GM12878 (cell line): ENCODE measurements around the gene SPTBN1. TPM values are rescaled to one million over a fixed set of nuclear protein-coding genes. Genes with fewer than 3 reads are reported as not detected.

Experiments
- ATAC-seq: fragments of 200-7000 bp; cut with Tn5 transposase; 3 replicates; pipeline ENCODE4 v1.9.1; 2020; ENCODE audit warnings: mild to moderate bottlenecking, moderate library complexity
- BruUV-seq: library from RNA; stranded (reverse); fragments of 400-500 nt; replicated peaks from 2 replicates; lab custom pipeline; 2021; lab: Mats Ljungman, UMichigan
- CTCF ChIA-PET: fragments of 300-600 bp; sonication (Branson Sonifier 250); formaldehyde crosslinking; extraction: SDS; loops from one replicate; lab custom pipeline; 2021; ENCODE audit warnings: inconsistent platforms; lab: Yijun Ruan, JAX
- POLR2A ChIA-PET: fragments of 350-600 bp; formaldehyde crosslinking; extraction: SDS; loops from one replicate; lab custom pipeline; 2021; ENCODE audit warnings: inconsistent platforms; lab: Charles Lee
- RAD21 ChIA-PET: fragments of 300-600 bp; sonication (Branson Sonifier 250); formaldehyde crosslinking; loops from one replicate; lab custom pipeline; 2023; ENCODE audit warnings: antibody characterized with exemption; ENCODE audit not compliant: unreplicated experiment; lab: Charles Lee
- SMC1A ChIA-PET: fragments of 300-600 bp; sonication (Branson Sonifier 250); formaldehyde crosslinking; loops from one replicate; lab custom pipeline; 2023; ENCODE audit not compliant: unreplicated experiment, uncharacterized antibody; lab: Charles Lee
- DNase-seq: peaks from one replicate; pipeline ENCODE4 v3.0.0-alpha.2; 2011; ENCODE audit warnings: low read depth, low spot score
- FAIRE-seq: peaks from 3 replicates; lab custom pipeline; 2011; peaks lifted over from hg19 to GRCh38; lab: Jason Lieb, UNC
- H2AFZ ChIP-seq: 2 replicates; pipeline ENCODE4 v1.6.0; 2011; ENCODE audit warnings: low read depth, low read length, control low read depth; ENCODE audit not compliant: control insufficient read depth
- H3K27ac ChIP-seq: 2 replicates; pipeline ENCODE4 v1.5.1; 2011; ENCODE audit warnings: control low read depth; ENCODE audit not compliant: control insufficient read depth, insufficient read depth
- H3K27me3 ChIP-seq, 2 experiments: replicated peaks in 1 of 2; 2 replicates each; pipeline versions ENCODE4 v1.6.0 to v1.6.1; 2011; ENCODE audit warnings: low read length in 1 of 2; ENCODE audit not compliant: control insufficient read depth in 2 of 2, insufficient read depth in 2 of 2
- H3K36me3 ChIP-seq, 2 experiments: 2 replicates each; pipeline ENCODE4 v1.5.1; 2011; ENCODE audit warnings: low read length in 1 of 2; ENCODE audit not compliant: control insufficient read depth in 2 of 2, insufficient read depth in 2 of 2
- H3K4me1 ChIP-seq: 2 replicates; pipeline ENCODE4 v1.6.1; 2011; ENCODE audit warnings: mild to moderate bottlenecking, low read length, moderate library complexity, mixed read lengths; ENCODE audit not compliant: control insufficient read depth, insufficient read depth
- H3K4me2 ChIP-seq: 2 replicates; pipeline ENCODE4 v1.6.0; 2011; ENCODE audit warnings: control low read depth; ENCODE audit not compliant: control insufficient read depth, insufficient read depth
- H3K4me3 ChIP-seq: fragments of 200-600 bp; sonication (generic); 2 replicates; pipeline ENCODE4 v1.5.1; 2016
- H3K79me2 ChIP-seq: 2 replicates; pipeline ENCODE4 v1.6.0; 2011; ENCODE audit warnings: low read length; ENCODE audit not compliant: control insufficient read depth, insufficient read depth
- H3K9ac ChIP-seq: 2 replicates; pipeline ENCODE4 v1.8.0; 2011; ENCODE audit warnings: low read length, control low read depth, mixed read lengths; ENCODE audit not compliant: control insufficient read depth, insufficient read depth
- H3K9me3 ChIP-seq: replicated peaks from 3 replicates; pipeline ENCODE4 v1.5.1; 2011; ENCODE audit warnings: mild to moderate bottlenecking, low read length; ENCODE audit not compliant: control insufficient read depth, insufficient read depth
- H4K20me1 ChIP-seq: 2 replicates; pipeline ENCODE4 v1.6.0; 2011; ENCODE audit not compliant: control insufficient read depth, insufficient read depth
- CREB1 ChIP-seq: IDR thresholded peaks from 2 replicates; pipeline ENCODE4 v1.6.1; 2012; ENCODE audit warnings: low read depth, mild to moderate bottlenecking, inconsistent platforms
- E2F4 ChIP-seq: IDR thresholded peaks from 2 replicates; pipeline ENCODE4 v1.6.1; 2012; ENCODE audit warnings: low read depth, low read length, improper control_type of control experiment
- EZH2 ChIP-seq: IDR thresholded peaks from 2 replicates; pipeline ENCODE4 v1.6.1; 2012; ENCODE audit warnings: low read depth, mild to moderate bottlenecking, control low read depth, inconsistent platforms, low read length, borderline replicate concordance; ENCODE audit not compliant: control insufficient read depth
- NFYB ChIP-seq: IDR thresholded peaks from 2 replicates; pipeline ENCODE4 v1.6.1; 2011; ENCODE audit warnings: low read depth, mild to moderate bottlenecking, low read length, improper control_type of control experiment, moderate library complexity; ENCODE audit not compliant: insufficient read depth
- RAD21 ChIP-seq: IDR thresholded peaks from 2 replicates; pipeline ENCODE4 v1.6.1; 2011; ENCODE audit warnings: mild to moderate bottlenecking, low read depth, low read length, moderate library complexity; ENCODE audit not compliant: insufficient read depth
- RCOR1 ChIP-seq: conservative IDR thresholded peaks from 2 replicates; pipeline ENCODE4 v1.6.1; 2012; ENCODE audit warnings: low read depth, low read length, improper control_type of control experiment
- SUPT20H ChIP-seq: IDR thresholded peaks from 2 replicates; pipeline ENCODE4 v1.6.1; 2011; ENCODE audit warnings: low read depth, mild to moderate bottlenecking, low read length, moderate library complexity, borderline replicate concordance; ENCODE audit not compliant: control insufficient read depth
- TCF12 ChIP-seq: IDR thresholded peaks from 2 replicates; pipeline ENCODE4 v1.6.1; 2011; ENCODE audit warnings: low read depth, mild to moderate bottlenecking, low read length
- WRNIP1 ChIP-seq: IDR thresholded peaks from 2 replicates; pipeline ENCODE4 v1.6.1; 2011; ENCODE audit warnings: low read depth, low read length, improper control_type of control experiment, borderline replicate concordance
- ZBTB11 ChIP-seq: fragments of 450-650 bp; formaldehyde crosslinking; IDR thresholded peaks from 2 replicates; pipeline ENCODE4 v1.5.0; 2022; ENCODE audit warnings: mild to moderate bottlenecking, missing genetic modification characterization
- ZNF217 ChIP-seq: fragments of 450-650 bp; IDR thresholded peaks from 2 replicates; pipeline ENCODE4 v1.6.1; 2017; ENCODE audit warnings: antibody characterized with exemption, mild to moderate bottlenecking
- WGBS: methylation state at CpG from one replicate; pipeline ENCODE4 v1.1.6; 2016; ENCODE audit warnings: low lambda C conversion rate; ENCODE audit not compliant: insufficient replicate concordance, insufficient coverage; ENCODE audit errors: missing lambda C conversion rate; 5-methylcytosine and 5-hydroxymethylcytosine counted together
- in situ Hi-C: fragments of 300-500 bp; cut with MboI; formaldehyde crosslinking; loops from 9 replicates; pipeline ENCODE4 v1.14.3; 2018; ENCODE audit warnings: mixed read lengths
- intact Hi-C: fragments of 100-400 bp; cut with micrococcal nuclease; formaldehyde crosslinking; loops from one replicate; pipeline ENCODE4 v1.14.2; 2022; ENCODE audit not compliant: unreplicated experiment
- polyA plus RNA-seq, 11 experiments: library from polyadenylated mRNA; depleted of rRNA in 4 of 11; unstranded in 6 of 11; stranded (reverse) in 5 of 11; fragments of >200 nt; fragmentation: Nextera tagmentation in 4 of 11; fragmentation: Illumina TruSeq in 1 of 11; extraction: Ambion mirVana in 4 of 11; extraction: Trizol in 1 of 11; gene quantifications; 1 replicate in 1 of 11; 2 replicates in 10 of 11; pipeline versions ENCODE4 v1.2.1 to v1.2.3, GENCODE V29; 2011 to 2016; ENCODE audit warnings: inconsistent platforms in 2 of 11, missing spikeins in 2 of 11, low read depth in 1 of 11
- total RNA-seq, 4 experiments: library from RNA; depleted of rRNA in 3 of 4; stranded (reverse); fragments of >200 nt in 3 of 4; fragmentation: Illumina TruSeq in 1 of 4; extraction: Trizol in 1 of 4; gene quantifications; 2 replicates each; pipeline versions ENCODE4 v1.2.1 to v1.2.3, GENCODE V29; 2013 to 2021

SPTBN1 gene
- total and polyA plus RNA-seq, 10 of the 15 experiments (the other 5 are each of a cell fraction or from before 2014, with no cell fraction given) = 20.6 to 154 (median 76.7) TPM

GRCh38 chr2:54681416-54681815 is 225.3 kb downstream of the SPTBN1 start:
- no TSS peak for BruUV-seq
- POLR2A ChIA-PET = interaction anchor here (0.9 to 1.1 kb wide), 3 partner anchors 47 to 102 kb away, joined by 3 to 4 read pairs (median 3); no protein-coding TSS in a partner anchor

GRCh38 chr2:54683596-54683995 is 227.5 kb downstream of the SPTBN1 start:
- intact Hi-C loops = no loop called here
- no TSS peak for BruUV-seq
- DNase-seq = no peak
- H2AFZ ChIP-seq = no peak overlapping the region
- no peak overlapping the region for H3K4me3 ChIP-seq
- H3K9ac ChIP-seq = no peak overlapping the region
- no peak for TF ChIP-seq ZNF217
- no peak for TF ChIP-seq NFYB
- no peak for TF ChIP-seq CREB1
- no peak for TF ChIP-seq RCOR1
- TF ChIP-seq TCF12 = no peak
- TF ChIP-seq SUPT20H = no peak
- TF ChIP-seq EZH2 = no peak
- no peak for TF ChIP-seq ZBTB11 (CRISPR knock-in tag)
- TF ChIP-seq WRNIP1 = no peak
- TF ChIP-seq E2F4 = no peak
- TF ChIP-seq, all 136 proteins: peak for 0
- SMC1A ChIA-PET = interaction anchor here (0.7 to 1.4 kb wide), 6 partner anchors 7 to 159 kb away, joined by 3 to 4 read pairs (median 3); no protein-coding TSS in a partner anchor
- Histone ChIP-seq H3K36me3 (no peaks in the 10 kb centered on the region), H3K27ac (no peak overlapping the region), H4K20me1 (no peaks in the 10 kb centered on the region), H3K79me2 (no peaks in the 10 kb centered on the region), H3K4me2 (no peak overlapping the region), H3K27me3 (no peaks in the 10 kb centered on the region; a peak in 1 of 4 replicates), H3K9me3 (peaks cover 4% of the 10 kb centered on the region; the same call in 2 of the 3 replicates), H3K4me1 (peaks cover 20% of the 10 kb centered on the region)
- FAIRE-seq (no peak), ATAC-seq (no peak)
- RAD21 ChIA-PET = interaction anchor here (1.1 to 1.4 kb wide), 2 partner anchors 21 to 121 kb away, joined by 3 to 8 read pairs; no protein-coding TSS in a partner anchor
- POLR2A ChIA-PET = no interaction called here
- in situ Hi-C loops = no loop called here
- CTCF ChIA-PET = interaction anchor here (1.1 to 2.2 kb wide), 5 partner anchors 9 to 25 kb away, joined by 3 to 14 read pairs (median 7); no protein-coding TSS in a partner anchor
- WGBS = 79% methylated on average over 2 of the region's 2 CpGs

More at GRCh38 chr2:54681416-54681815, 225.3 kb downstream of the SPTBN1 start:
- Histone ChIP-seq H3K4me3 (no peak overlapping the region), H3K27me3 (no peaks in the 10 kb centered on the region; a peak in 1 of 4 replicates), H4K20me1 (no peaks in the 10 kb centered on the region), H3K36me3 (no peaks in the 10 kb centered on the region), H3K79me2 (no peaks in the 10 kb centered on the region), H3K9me3 (peaks cover 4% of the 10 kb centered on the region; the same call in 2 of the 3 replicates), H2AFZ (no peak overlapping the region), H3K4me1 (peaks cover 31% of the 10 kb centered on the region)
- ATAC-seq (no peak), DNase-seq (no peak)
- WGBS = 40% methylated on average over 6 of the region's 6 CpGs
- SMC1A ChIA-PET = interaction anchor here (0.8 to 7.9 kb wide), 11 partner anchors 8 to 331 kb away, joined by 3 to 50 read pairs (median 5); no protein-coding TSS in a partner anchor
- CTCF ChIA-PET = interaction anchor here (0.9 to 6.2 kb wide), 5 partner anchors 16 to 160 kb away, joined by 3 to 42 read pairs (median 4); no protein-coding TSS in a partner anchor
- intact Hi-C loops = loop anchor here (2.0 kb wide), 1 partner anchor 47 kb away; no protein-coding TSS in a partner anchor
- RAD21 ChIA-PET = interaction anchor here (1.8 to 5.9 kb wide), 7 partner anchors 9 to 157 kb away, joined by 5 to 49 read pairs (median 22); no protein-coding TSS in a partner anchor
- TF ChIP-seq RAD21 = no peak
- TF ChIP-seq, all 136 proteins: peak for 0
- FAIRE-seq = no peak
- Histone ChIP-seq H3K9ac (no peak overlapping the region), H3K4me2 (peak overlapping the region; percentile 77), H3K27ac (peak overlapping the region; percentile 39)
- in situ Hi-C loops = no loop called here
